Stimulated activated CD8-positive, alpha-beta memory T cell treated with anti-CD3 and anti-CD28 coated beads, Interleukin-7, amount 100 ng/mL, for 24 hours (primary cell): ENCODE measurements around the gene RDH8.

ENCODE experiments used
- DNase-seq: peaks from one replicate; pipeline ENCODE4 v3.0.0-alpha.2; 2020; ENCODE audit warnings: low read depth

Gene RDH8, protein sequence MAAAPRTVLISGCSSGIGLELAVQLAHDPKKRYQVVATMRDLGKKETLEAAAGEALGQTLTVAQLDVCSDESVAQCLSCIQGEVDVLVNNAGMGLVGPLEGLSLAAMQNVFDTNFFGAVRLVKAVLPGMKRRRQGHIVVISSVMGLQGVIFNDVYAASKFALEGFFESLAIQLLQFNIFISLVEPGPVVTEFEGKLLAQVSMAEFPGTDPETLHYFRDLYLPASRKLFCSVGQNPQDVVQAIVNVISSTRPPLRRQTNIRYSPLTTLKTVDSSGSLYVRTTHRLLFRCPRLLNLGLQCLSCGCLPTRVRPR

DNA sequence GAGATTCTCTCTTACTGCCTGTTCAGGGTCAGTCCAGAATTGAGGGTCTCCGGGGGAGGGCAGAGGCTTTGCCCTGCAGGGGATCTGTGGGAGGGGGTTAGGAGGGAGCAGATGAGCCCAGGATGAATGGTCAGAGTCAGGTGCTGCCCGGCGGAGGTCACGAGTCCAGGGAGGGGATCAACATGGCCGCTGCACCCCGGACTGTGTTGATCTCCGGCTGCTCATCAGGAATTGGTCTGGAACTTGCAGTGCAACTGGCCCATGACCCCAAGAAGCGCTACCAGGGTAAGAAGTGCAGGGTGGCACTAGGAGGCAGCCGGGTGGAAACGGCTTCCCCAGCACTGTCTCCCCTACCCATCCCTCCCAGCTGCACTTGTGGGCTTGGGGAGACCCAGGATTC lies at the start of gene RDH8:
Gene RDH8 (plus strand): TSS at position 168 of the 400 bp plus-strand sequence. CDS start 15 bp downstream, at position 183.
- no peak for DNase-seq

DNA sequence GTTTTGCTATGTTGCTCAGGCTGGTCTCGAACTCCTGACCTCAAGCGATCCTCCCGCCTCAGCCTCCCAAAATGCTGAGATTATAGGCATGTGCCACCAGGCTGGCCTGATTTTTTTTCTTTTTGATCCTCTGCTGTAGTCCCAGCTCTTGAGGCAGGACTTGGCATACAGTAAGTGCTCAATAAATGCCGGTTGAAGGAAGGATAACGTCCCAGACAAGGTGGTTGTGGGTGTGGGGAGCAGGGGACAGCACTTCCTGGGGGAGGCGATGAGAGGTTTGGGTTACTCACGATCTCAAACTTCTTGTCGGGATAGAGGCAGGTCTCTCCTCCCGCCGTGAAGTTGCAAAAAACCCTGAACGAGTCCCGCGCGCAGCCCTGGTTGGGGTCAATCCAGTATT lies 47.3 kb upstream of the RDH8 start:
- DNase-seq = no peak

DNA sequence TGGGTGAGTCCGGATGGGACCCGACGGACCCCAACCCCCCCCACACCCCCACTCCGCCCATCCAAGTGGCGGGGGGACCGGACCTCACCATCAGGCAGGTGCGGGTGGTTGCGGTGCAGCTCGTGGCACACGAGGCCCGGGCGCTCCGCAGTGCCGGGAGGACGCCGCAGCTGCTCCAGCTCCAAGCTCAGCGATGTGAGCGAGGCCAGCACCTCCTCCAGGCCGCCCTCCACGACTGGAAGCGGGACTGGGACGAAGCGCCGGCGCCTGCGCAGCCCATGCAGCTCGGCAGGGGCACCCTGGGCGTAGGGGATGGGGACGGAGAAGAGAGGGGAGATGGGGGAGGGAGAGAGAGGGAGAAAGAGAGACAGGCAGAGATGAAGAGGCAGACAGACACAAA lies 46.8 kb upstream of the RDH8 start:
- DNase-seq = no peak

DNA sequence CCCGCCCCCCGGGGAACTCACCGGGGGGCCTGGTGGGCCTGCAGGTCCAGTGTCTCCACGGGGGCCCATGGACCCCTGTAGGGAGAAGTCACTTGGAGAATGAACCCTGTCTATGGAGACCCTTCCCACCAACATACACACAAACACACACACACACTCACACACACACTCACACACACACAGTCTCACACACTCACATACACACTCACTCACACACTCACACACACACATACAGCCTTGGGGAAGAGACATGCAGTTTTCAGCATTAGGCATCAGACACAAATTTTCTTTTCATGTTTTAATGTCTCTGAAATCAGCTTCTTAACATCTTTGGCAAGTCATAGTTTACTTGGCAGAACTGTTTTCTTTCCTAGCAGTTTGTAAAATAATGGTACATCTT lies 46.0 kb upstream of the RDH8 start:
- no peak for DNase-seq

DNA sequence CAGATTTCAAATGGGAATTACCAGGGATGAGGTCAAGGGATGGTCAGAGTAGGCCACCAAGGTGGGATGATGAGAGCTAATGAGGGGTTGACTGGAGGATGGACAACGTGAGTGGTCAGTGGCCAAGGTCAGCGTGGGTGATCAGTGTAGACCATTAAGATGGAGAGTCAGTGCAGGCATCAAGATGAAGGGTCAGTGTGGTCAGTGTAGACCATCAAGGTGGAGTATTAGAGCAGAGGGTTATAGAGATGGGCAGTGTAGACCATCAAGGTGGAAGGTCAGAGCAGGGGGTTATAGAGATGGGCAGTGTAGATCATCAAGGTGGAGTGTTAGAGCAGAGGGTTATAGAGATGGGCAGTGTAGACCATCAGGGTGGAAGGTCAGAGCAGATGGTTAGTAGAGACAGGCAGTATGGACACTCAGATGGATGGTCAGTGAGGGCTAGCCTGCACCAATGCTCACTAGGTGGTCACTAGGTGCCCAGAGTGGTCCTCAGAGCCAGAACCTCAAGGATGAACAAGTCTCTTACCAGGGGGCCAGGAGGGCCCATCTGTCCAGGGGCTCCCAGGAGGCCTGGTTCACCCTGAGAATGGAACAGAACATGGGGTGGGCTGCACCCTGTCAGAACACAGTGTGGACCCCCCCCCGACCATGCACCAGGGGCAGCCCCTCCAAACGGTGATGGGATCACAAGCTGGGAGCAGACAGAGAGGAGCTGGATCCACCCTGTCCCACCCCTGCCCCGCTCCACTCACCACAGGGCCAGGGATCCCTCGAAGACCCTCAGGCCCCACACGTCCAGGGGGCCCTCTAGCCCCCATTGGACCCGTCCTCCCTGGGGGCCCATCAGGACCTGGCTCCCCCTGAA lies 44.2 kb upstream of the RDH8 start:
- DNase-seq = no peak

DNA sequence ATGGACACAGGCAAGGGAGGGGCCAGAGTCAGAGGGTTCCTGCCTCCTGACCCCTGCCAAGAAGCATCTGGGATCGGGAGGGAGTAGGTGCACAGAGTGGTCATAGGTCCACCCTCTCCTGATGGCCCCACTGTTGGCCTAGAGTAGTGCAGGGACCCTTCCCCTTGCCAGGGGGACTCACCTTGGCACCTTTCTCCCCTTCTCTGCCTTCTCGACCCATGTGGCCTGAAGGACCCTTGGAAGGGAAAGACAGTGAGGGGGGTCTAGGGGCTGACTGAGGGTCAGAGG lies 43.7 kb upstream of the RDH8 start:
- DNase-seq = no peak

DNA sequence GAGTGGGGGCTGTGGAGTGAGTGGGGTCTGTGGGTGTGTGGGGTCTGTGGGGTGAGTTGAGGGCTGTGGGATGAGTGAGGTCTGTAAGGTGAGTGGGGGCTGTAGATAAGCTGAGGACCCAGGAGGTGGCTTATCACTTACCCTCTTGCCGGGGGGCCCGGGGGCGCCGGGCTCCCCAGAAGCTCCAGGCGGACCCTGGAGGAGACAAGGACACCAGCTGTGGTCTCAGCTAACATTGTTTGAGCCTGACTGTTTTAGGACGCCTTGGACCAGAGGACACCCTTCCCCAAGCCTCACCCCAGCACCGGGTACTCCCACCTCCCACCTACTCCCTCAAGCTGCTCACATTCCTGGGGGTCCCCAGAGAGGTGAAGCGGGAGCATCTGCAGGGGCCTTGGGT lies 42.8 kb upstream of the RDH8 start:
- DNase-seq = no peak

DNA sequence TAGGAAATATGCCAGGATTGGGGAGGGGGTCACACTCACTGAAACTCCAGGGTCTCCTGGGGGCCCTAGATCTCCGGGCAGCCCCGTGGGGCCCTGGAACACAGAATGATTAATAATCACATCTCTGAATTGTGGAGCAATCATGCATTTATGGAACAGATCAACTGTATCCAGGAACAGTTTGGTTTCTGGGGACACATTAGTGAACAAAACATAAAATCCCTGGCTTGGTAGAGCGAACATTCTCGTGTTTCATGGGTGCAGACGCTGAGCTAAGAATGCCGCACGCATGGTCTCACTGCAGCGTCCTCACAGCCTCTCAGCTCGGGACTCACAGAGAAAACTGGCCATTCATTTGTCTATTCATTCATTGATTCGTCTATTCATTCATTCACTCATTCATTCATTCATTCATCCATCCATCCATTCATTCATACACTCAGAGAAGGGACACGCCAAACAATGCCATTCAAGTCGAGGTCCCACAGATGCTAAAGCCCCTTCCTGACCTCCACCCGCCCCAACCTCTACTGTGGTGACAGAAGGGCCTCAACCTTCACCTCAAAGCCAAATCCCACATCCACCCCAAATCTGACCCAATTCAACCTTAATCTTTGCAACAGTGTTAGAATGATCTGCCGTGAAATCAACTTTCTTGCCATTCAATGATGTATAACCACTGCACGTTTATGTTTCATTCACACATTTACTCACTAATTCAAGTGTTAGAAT lies 42.0 kb upstream of the RDH8 start:
- no peak for DNase-seq

DNA sequence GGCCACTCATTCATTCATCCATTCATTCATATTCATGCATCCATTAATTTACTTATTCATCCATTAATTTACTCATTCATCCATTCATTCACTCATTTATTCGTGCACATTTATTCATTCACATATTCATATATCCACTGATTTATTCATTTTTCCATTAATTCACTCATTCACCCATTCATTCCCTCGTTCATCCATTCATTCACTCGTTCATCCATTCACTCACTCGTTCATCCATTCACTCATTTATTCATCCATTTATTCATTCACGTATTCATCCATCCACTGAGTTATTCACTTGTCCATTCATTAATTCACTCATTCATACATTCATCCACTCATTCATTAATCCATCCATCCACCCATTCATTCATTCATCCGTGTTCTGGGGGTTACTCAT lies 41.2 kb upstream of the RDH8 start:
- no peak for DNase-seq

DNA sequence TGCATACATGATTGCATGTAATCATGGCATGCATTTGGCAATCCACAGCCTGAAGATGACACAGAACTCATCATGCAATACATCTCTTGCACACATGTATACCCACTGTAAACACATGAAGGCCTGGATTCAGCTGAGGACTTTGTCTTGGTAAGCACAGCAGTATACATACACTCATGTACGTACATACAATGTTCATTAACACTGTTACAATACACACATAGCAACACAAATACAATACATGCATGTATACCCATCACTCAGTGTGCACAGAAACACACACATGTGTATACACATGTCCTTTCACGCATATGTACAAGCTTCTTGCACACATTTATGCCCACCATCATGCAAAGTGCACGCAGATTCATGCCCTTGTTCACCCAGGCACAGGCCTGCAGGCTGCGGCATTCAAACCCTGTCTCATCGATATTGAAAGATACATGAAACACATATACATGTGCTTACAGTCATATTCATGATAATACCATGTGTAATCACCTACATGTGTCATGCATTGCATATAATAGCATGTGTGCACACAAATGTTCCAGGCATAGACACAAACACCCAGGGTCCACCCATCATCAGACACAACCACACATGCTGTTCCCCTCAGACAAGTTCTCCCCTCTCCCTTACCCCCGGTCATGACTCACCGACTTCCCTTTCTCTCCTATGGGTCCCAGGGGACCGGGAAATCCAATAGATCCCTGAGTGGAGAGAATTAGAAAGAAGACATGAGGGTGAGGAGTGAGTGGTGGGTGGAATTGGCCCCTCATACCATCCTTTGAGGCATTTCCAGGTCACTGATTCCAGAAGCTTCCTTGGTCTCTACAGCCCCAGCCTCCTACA lies 31.6 kb upstream of the RDH8 start:
- DNase-seq = no peak

DNA sequence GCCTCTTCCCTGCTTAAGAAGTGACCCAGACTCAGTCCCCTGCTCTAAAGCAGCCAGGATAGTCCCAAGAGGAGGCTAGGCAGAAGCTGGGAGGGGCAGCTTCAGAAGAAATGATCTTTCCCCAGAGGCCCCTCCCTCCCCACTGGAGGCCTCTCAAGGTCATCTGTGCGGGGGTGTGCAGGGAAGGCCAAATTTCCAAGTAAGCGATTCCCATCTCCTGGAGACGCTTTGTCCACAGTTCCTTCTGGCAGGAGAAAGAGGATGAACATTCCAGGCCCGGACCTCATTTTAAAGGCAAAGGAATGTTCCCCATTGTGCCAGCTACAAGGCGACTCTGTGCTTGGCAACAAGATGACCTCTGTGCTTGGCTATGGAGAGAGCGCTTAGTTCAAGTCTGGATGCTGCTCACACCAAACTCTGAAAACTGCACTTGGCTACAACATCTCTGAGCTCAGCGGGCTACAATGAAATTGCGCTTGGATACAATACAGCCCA lies 26.4 kb upstream of the RDH8 start:
- no peak for DNase-seq

DNA sequence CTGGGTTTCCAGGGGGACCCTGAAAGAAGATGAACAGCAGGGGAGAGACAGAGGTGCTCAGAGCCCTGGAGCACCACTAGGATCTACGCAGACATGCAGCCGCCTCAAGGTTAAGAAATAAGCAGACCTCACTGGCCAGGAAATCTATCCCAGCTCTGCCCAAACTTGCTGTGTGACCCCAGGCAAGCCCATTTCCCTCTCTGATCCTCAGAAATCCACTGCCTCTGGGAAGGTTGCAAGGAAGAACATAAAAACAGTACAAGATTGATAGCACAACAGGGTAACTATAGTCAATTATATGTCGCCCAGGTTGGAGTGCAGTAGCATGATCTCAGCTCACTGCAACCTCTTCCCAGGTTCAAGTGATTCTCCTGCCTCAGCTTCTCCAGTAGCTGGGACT lies 23.8 kb upstream of the RDH8 start:
- DNase-seq = no peak

DNA sequence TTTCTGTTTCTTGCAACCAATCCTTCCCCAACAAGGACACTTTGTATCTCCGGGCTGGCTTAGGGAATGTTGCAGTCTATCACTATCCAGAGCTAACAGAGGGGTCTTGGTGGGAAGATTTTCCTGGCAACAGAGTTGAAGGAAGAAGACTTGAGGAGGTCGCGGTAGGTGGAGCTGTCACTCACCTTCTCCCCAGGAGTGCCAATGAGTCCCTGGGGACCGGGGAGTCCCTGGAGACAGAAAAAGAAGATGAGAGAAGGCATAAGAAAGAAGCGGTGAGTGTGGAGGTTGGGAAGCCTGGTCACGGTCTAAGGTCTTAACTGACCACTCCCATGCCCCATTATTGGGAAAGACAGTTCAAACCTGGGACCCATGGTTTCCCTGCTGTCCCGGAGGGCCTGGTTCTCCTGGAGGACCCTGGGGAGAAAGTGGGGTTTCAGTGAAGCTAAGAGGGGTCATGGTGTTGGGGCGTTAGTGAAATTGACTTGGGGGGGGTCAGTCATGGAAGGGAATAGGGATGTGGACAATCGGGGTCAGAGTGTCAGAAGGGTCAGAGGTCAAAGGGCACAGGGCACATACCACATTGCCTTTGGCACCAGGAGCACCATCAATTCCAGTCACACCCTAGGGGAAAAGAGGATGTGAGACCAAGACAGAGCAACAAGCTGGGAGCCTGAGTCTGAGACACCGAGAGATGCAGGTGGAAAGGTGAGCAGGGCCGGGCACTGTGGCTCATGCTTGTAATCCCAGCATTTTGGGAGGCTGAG lies 21.7 kb upstream of the RDH8 start:
- DNase-seq = no peak

DNA sequence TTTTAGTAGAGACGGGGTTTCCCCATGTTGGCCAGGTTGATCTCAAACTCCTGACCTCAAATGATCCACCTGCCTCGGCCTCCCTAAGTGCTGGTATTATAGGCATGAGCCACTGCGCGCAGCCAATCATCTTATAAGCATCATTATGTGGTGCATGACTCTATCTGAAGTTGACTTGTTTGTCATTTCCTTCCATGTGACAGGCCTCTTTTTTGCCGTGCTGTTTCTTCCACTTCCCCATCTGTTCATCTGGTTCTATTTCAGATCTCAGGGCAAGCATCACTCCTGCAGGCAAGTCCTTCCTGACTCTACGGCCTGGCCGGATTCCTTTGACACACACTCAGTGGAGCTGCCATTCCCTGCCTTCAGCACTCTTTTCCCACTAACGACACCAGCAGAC lies 18.2 kb upstream of the RDH8 start:
- DNase-seq = no peak

DNA sequence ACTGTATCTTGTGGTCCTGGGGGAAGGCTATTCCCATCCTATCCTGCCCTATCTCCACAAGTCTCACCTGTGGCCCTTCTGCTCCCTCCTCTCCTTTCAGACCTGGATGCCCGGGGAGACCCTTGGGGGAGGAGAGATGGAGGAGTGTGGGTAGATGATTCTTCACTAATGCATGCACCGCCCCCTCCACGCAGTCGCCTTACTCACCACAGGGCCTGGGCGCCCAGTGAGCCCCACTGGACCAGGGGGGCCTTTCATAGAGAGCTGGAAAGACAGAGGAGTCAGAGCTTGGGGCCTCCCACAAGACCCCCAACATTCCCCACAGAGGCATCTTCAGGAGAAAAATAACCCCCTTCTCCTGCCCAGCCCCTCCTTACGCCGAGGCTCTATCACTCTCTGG lies 17.3 kb upstream of the RDH8 start:
- DNase-seq = no peak

DNA sequence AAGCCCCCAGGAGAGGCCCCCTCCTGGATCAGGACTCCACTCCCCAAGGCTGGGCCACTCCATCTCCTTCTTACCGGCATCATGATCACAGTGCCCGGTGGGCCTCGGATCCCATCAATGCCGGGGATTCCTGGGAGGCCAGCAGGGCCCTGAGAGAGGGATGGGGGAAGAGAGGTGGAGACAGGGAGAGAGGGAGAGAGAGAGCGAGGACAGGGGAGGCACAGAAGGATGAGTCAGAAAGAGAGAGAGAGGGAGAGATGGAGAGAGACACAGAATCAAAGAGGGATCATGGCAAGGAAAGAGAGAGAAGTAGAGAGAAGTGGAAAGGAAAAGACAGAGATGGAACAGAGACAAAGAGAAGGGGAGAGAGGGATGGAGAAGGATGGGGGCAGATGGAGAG lies 16.7 kb upstream of the RDH8 start:
- no peak for DNase-seq

DNA sequence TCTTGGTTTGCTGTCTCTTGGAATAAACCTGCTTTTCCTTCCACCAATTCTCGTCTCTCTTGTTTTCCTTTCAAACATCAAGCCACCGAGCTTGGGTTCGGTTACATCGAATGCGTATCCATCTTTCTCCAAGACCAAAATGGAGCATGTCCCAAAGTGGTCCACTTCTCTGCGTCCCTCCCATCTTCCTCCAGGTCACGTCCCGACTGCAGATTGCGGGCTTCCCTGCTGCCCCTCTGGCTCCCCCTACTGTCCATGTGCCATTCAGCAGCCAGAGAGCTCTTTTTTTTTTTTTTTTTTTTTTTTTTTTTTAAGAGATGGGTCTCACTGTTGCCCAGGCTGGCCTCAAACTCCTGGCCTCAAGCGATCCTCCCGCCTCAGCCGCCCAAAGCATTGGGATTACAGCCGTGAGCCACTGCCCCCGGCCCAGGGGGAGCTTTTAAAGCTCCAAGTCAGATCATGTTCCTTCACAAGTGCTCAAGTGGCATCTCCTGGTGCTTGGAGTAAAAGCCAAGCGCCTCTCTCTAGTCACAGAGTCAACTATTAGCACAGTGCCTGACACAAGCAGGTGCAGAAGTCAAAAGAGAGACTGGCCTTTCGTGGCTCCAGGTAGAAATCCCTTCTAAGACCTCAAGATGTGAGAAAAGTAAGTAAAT lies 13.0 kb upstream of the RDH8 start:
- DNase-seq = peak; percentile 33

DNA sequence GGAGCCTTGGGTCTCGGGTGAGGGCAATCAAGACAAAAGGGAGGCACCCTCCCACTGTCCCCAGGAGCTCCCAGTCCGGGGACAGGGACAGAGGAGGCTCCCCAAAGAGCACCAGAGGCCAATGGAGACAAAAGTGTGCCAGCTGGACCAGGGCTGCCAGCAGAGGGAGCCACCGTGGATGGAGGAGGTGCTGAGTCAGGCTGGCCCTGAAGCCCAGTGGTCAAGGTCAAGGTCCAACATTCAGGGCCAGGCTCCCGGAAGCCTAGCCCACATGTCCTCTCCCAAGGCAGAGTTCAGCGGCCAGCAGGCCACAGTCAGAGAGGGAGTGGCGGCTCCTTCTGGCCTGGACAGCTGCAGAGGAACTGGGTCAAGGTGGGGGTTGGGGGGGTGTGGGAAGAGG lies 11.4 kb upstream of the RDH8 start:
- no peak for DNase-seq

DNA sequence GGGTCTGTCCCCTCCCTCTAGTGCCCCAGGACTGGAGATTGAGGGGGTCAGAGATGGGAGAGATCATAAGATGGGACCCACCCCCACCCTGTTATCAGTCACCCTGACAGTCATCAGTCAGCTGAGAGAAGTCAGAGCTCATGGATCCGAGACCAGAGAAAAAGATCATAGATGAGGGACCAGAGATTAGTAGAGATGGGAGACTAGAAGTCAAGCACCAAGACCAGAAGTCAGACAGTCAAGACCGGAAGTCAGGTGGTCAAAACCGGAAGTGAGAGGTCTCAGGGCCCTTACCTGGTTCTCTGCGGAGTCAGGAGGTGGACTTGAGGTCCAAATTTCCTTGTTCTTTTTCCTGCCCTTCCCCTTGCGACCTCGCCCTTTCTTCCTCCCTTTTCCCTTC lies 10.0 kb upstream of the RDH8 start:
- DNase-seq = no peak

DNA sequence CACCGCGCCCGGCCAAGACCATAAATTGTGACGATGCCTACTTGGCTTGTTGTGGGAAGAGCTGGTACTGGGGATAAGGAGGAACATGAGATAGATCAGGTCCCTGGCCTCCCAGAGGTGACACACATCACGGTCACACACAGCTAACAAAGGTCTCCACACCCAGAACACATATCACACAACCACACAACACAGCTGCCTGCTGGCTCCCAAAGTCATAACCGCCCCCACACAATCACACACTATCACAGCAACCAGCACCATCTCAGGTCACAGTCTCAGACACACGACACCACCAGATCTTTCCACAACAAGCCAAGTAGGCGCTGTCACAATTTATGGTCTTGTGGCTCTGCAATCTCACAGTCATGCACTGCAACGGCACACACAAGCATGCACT lies 8.7 kb upstream of the RDH8 start:
- DNase-seq = no peak
